HG02610 (cell line): Measurements from ENCODE around the gene KDELR1.
"Not testable (repeated sequence)": the region's sequence is repeated elsewhere in the genome, so short reads cannot be mapped to it uniquely, and the experiment has no call there.

Experiments
- ATAC-seq: cut with Tn5 transposase; IDR thresholded peaks from one replicate; pipeline ENCODE4 v1.9.1; 2021; ENCODE audit warnings: mild to moderate bottlenecking, moderate library complexity; ENCODE audit not compliant: unreplicated experiment

Gene KDELR1

DNA sequence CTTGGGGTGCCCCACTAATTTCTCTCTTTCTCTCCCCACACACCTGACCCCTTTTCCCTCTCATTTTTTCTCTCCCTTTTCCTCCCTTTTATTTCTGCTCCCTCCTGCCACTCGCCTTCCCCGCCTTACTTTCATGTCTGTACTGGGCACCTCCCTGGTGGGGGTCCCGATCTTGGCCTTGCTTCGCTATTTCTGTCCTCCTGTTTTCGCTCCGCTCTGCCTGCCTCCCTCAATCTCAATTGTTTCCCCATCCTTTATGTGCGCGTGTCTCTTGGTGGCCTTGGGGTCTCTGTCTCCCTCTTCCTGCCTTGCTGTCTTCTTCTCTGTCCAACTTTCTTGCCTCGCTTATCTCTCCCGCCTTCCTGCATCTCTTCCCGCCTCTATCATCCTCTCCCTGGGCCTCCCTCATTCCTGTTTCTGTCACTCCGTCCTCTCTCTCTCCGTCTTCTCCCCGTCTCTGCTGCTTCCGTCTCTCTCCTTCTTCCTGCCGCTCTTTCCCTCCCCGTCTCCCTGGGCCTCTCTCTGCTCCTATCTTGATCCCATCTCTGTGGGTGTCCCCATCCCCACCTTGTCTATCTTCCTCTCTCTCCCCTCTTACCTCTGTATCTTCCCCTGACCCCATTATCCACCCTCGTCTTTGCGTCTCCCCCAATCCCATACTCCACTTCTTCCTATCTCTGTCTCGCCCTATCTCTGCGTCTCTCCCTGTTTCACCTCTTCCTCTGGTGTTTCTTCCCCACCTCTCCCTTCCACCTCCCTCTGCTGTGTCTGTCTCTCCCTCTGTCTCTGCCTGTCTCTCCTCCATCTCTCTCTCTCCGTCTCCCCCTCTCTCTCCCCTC is 6.1 kb upstream of the KDELR1 start:
- ATAC-seq = no peak

DNA sequence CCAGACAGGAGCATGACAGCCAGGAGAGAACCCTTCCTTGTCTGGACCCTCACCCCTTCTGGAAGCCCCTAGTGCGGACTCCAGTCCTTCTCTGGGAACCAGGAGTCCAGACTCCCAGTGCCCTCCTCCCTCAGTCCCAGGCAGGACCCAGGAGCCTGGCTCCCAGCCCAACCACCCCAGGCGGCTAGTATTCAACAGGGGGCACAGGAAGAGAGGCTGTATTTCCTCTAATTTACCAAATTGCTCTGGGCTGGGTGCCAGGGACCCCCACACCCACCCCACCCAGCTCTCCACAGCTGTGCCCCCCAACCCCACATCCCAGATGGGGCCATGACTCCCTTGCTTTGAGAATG is 5.4 kb upstream of the KDELR1 start:
- no peak for ATAC-seq

DNA sequence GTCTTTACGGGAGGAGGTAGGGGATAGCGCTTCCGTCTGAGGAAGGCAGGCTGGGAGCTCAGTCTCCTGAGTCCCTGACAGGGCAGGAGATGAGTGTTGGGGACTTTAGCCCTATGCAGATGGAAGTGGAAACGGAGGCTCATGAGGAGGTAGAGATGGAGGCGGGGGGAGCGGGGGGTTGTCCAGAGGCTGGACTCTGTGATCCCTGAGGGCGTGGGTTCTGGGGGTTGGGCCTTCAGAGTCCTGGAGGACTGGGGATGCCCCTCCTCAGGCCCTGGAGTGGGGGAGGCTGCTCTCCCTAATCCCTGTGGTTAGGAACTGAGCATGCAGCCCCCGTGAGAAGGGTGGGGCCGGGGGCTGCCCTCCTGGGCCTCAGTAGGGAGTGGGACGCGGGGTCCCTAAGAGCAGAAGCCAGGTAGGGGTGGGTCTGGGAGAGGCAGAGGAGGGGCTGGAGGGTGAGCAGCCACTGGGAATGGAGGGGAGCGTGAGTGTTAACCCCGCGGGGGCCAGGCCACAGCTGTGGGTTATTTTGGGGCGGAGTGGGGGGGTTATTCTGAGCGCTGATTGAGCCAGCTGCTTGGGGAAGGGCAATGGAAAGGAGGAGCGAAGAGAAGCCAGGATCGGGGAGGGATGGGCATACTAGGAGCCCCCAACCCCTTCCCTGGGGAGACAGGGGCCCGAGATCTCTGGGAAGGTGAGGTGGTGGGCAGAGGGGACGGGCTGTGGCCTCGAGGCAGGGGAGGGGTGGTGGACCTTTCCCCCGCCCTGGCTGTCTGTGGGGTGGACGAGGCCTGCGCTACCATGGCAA is 4.9 kb upstream of the KDELR1 start:
- no peak for ATAC-seq

DNA sequence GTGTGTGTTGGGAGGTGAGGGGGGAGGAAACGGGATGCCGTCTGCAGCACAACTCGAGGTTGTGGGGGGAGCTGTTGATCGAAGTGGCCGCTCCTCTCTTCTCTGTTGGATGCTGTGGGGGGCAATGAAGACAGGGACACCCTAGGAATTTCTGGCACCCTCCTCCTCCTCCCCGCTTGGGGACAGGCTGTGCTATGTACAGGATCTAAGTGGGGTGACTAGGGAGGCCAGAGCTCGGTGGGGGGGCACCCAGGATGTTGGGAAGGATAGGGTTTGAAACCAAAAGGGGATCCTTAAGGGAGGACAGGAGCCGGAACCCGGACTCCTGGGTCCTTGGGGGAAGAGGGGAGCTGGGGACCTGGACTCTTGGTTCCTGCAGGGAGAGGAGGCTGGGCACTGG is 4.1 kb upstream of the KDELR1 start:
- ATAC-seq = no peak

DNA sequence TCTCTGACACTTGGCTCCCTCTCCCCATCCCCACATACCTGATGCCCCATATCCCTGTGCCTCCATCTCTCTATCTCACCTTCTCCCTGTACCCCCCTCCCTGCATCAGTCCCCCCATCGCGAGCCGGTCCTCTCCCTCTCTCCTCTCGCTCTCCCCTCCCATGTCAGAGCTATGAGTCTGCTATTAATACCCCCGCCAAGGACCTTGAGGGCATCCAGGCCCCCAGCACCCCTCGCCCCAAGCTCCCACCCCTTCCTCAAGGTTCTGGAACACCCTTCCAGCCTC is 3.8 kb upstream of the KDELR1 start:
- no peak for ATAC-seq

DNA sequence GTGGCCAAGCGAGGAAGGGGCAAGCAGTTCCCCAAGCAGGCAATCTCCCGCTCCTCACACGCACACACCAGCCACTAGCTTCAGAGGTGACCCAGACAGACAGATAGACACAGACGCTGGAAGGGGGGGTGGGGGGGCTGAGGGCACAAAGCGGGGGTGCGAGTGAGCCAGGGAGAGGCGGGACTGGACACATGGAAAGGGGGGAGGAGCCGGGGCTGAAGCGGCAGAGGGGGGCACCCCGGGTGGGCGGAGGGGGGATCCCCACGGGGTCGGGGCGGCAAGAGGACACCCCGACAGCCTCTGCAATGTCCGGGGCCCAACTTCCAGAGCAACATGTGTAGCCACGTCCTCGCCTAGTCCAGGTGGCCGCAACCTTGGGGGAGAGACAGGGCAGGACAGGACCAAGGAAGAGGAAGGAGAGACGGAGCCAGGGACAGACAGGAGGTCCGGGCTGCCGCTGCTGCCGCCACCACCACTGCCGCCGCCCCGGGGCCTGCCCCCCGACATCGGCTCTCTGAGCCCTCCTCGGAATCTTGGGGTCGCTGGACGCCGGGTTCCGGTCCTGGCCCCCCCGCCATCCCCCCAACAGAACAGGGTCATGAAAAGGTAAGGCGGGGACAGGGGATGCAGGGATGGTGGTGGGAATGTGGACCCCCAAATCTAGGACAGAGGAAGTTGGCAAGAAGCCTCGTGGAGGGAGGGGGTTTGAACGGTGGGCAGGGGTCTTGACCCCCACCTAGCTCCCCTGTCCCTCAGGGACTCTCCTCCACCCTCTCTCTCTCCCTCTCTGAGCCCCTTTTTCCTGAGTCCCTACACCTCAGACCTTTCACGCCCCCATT is 3.2 kb upstream of the KDELR1 start:
- ATAC-seq = no peak

DNA sequence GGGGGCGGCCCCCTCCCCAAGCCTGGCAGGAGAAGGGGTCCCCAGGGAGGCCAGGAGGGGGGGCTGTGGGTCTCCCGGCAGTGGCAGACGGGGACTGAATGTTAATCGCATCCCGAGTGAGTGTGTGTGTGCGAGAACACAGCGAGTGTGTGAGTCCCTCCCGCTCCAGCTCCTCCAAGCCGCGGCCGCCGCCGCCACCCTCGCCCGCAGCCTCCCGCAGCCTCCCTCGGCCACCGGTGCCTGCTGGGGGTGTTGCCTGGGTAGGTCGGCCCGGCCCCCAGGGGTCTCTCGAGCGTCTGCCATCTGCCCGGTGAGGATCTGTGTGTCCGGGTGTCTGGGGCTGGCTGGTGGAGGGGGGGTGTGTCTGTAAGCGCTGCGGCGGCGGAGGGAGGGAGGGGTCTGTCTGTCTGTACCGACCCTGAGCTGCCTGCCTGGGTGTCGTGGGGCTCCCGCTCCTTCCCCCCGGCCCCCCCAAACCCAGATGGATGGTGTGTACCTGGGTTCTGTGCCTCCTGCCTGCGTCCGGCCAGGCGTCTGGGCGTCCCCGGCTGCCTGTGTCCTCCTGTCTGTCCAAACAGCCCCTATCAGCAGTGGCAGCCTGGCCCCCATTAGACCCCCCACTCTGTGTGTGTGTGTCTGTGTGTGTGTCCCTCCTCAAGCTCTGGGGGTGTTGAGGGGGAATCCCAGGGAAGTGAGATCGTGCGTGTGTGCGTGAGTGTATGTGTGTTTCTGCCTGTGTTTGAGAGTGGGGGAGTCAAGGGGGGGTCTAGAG is 2.4 kb upstream of the KDELR1 start, which contains the start of gene GRIN2D:
Gene GRIN2D, plus strand, starts transcription at position 110 of the 772 bp plus-strand sequence. CDS start 4,725 bp downstream, outside the sequence.
- no peak for ATAC-seq

DNA sequence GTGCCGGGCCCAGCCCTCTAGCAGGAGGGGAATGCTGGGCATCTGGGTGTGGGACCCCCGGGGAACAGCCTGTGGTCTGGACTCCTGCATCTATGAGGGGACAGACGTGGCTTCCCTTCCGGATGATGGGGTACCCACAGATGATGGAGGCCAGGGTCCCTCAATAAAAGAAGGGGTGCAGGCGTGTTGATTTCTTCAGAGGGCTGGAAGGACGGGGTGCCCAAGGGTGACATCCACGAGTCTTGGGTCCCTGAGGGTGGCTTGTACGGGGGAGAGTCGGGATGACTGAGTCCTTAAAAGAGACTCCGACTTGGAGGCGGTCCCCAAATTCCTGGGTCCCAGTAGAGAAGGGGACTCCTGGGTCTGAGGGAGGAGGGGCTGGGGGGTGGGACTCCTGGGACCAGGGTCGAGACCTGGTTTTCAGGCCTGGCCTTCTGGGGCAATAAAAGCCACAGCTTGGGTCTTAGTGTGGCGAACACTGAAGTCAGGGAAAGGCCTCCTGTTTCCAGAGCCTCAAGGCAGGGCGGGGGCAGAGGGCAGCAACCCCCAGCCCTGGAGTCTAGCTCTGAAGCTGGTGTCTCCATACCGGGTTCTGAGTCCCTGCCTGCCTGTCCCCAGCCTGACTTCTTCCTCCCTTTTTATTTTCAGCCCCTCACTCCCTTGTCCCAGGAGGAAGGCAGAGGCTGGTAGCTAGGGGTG is 1.7 kb upstream of the KDELR1 start:
- ATAC-seq = no peak

DNA sequence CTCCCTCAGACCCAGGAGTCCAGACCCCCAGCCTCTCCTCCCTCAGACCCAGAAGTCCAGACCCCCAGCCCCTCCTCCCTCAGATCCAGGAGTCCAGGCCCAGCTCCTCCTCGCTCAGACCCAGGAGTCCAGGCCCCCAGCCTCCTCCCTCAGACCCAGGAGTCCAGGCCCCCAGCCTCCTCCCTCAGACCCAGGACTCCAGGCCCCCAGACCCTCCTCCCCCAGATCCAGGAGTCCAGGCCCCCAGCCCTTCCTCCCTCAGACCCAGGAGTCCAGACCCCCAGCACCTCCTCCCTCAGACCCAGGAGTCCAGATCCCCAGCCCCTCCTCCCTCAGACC is 624 bp upstream of the KDELR1 start:
- not testable (repeated sequence) for ATAC-seq

DNA sequence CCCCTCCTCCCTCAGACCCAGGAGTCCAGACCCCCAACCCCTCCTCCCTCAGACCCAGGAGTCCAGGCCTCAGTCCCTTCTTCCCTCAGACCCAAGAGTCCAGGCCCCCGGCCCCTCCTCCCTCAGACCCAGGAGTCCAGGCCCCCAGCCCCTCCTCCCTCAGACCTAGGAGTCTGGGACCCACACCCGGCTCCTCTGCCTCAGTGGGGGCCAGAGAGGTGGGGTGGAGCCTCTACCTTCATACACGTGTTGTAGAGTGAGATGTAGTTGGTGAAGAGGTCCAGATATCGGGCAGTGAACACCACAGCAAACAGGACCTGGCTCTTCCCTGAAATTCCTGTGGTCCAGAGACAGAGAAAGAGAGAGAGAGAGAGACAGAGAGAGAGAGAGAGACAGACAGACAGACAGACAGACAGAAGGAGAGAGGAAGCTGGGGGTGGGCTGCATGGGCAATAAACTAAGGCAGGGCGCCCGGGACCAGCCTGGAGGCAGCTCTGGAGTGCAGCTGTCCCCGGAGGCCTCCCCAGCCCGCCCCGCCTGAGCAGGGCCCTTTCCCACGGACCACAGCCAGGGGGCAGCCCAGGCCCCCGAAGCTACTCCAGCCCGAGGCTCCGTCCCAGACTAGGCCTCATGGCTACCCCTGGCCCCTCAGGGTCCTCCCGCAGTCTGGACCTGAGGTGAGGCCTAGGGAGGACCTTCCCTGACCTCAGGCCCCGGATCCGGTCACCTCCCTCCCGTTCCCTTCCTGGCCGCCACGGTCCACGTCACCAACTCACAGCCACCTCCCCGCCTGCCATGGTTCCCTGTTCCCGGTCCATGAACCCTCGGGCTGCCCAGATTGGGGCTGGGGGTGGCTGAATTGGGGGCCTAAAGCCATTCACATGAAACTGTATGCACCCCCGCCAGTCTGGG is 907 bp downstream of the KDELR1 start:
- no peak for ATAC-seq

DNA sequence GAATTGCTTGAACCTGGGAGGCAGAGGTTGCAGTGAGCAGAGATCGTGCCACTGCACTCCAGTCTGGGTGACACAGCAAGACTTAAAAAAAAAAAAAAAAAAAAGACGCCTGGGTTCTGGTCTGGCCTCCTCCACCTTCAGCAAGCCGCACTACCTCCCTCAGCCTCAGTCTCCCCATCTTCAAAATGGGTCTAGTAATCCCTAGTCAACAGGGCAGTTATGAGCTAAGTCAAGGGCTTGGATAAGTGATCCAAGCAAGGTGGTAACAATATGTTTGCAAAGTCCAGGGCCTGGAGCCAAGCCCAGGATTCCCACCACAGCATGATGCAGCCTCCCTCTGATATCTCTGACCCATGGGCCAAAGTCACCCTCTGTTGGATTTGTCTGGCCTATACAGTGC is 4.4 kb downstream of the KDELR1 start:
- ATAC-seq = no peak

DNA sequence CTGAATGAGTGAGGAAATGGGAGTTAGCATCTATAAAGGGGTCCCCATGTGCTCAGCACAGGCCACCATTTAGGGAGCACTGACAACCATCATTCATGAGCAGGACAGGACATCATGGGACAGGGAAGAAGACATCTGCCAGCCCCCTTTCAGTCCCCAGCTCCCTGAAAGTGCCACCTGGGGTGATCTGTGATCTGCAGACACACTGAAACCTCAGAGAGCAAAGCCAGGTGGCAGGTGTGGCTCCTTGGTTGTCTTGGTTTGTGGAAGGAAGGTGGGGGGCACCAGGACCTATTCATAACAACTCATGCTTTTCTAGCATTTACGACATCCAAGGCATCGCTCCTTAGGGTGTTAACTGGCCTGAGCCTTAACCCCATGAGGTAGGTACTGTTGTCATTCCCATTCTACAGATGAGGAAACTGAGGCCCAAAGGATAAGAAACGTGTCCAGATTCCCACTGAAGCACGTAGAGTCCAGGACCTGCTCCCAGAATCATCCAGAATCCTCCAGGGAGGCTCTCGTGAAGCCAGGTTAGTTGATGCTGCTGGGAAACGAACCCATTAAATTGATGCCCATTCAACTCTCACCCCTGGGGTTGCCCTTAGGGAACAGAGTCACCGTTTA is 5.8 kb downstream of the KDELR1 start:
- no peak for ATAC-seq

DNA sequence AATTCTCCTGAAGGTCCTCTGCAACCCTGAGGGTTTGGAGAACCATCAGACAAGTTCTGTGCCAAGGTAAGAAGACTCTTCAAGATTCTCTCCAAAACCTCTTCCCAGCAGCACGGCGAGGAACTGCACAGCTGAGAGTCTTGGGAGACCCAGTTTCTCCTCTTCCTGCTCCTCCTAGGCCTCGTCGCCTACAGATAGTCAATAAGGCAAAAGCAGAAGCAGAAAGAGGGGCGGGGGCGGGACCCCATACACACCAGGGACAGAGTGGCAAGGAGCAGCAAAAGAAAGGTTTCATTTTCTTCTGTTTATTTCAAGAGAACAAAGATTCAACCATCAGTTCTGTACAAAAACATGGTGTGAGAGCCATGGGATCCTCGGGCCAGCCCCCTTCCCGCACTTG is 9.1 kb downstream of the KDELR1 start:
- ATAC-seq = no peak

DNA sequence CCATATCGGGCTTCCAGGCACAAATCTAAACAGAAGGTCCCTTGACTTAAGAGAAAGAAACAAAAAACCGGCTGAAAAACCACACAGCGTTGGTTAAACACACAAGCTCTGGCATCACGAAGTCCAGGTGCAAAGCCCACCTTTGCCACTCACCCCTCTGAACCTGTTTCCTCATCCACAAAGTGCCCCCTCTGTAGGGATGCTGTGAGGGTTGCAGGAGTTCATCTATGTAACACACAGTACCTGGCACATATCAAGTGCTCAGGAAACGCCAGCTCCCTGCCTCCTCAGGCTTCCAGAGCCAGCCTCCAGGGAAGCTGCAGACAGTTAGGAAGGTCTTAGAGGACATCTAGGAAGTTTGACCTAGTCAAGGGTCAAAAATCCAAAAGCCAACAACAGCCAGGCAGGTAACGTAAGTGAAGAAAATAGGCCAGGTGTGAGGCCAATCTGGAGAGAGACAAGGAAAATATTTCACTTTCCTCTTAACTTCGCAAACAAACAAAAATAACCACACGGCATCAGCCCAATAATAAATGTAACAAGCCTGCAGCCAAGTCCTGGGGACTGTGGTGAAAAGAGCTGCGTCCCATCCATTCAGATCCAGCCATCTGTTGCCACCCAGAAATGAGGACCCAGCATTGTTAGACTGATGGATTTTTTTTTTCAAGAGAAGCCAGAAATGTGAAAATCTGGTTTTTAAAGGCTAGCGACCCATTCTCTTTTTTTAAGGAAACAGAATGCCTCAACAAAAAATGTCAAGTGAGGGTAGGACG is 10.0 kb downstream of the KDELR1 start:
- no peak for ATAC-seq

DNA sequence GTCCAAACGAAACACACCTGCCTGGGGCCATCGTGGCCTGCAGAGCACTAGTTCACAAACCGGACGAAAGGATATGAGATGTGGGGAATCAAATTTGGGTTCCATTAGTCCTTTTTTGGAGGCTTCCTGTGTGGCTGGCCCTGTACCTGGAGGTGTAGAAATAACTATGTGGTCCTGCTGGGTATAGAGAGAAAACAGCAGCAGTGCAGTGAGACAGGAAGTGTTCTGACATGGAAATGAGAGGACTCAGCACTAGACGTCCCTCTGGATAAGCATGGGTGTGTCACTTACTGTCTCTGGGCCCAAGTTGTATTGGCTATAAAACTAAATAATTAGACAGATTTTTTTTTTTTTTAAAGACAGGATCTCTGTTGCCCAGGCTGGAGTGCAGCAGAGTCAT is 12.3 kb downstream of the KDELR1 start:
- no peak for ATAC-seq

DNA sequence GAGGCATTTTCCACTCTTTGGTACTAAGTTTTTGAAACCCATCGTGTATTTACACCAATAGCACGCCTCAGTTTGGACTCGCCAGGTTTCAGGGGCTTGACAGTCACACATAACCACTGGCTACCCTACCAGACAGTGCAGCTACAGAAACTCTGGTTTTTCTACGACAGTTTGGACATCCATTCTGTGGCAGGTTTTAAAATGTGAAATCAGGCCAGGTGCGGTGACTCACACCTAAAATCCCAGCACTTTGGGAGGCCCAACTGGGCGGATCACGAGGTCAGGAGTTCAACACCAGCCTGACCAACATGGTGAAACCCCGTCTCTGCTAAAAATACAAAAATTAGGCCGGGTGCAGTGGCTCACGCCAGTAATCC is 13.2 kb downstream of the KDELR1 start:
- no peak for ATAC-seq

DNA sequence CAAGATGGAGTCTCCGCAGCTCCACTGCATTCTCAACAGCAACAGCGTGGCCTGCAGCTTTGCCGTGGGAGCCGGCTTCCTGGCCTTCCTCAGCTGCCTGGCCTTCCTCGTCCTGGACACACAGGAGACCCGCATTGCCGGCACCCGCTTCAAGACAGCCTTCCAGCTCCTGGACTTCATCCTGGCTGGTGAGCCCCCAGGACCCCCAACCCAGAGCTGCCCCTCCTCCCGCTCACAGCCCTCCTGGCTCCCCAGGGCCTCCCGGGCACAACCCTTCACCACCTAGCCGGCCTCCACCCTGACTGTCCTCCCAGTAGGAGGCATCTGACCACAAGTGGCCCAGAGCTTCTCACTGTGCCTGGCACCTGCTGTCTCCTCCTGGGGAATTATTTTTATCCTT is 17.8 kb downstream of the KDELR1 start:
- ATAC-seq = no peak

DNA sequence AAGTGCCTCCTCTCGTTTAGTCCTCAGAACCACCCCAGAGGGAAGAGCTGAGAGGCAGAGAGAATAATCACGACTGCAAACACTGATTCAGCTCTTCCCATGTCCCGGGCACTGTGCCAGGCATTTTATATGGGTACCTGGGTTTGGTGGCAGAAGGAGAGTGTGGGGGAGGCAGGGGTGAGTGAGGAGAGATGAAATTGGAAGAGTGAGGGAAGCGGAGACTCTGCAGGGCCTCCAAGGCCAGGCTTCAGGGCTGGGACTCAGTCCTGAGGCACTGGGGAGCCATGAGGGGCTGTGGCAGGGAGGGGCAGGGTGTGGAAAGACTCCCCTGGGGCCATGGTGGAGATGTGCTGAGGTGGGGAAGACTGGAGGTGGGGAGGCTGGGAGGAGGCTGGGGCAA is 18.4 kb downstream of the KDELR1 start:
- no peak for ATAC-seq
